Measurements from ENCODE around the gene FYCO1.

DNA sequence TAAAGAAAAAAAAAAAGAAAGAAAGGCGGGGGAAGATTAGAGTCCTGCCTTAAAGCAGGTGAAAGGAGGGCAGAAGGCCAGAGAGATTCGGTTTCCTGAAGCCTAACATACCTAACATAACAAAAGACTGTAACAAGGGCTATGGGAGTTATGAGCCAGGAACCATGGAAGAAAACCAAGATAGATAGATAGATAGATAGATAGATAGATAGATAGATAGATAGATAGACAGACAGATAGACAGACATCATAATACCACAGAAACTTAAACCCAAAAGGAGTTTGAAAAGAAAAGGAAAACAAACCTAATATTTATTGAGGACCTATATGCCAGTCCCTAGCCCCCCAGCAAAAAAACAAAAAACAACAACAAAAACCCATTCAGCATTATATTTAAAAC lies 2.3 kb upstream of the FYCO1 start:
- TF ChIP-seq, protein P1, sequence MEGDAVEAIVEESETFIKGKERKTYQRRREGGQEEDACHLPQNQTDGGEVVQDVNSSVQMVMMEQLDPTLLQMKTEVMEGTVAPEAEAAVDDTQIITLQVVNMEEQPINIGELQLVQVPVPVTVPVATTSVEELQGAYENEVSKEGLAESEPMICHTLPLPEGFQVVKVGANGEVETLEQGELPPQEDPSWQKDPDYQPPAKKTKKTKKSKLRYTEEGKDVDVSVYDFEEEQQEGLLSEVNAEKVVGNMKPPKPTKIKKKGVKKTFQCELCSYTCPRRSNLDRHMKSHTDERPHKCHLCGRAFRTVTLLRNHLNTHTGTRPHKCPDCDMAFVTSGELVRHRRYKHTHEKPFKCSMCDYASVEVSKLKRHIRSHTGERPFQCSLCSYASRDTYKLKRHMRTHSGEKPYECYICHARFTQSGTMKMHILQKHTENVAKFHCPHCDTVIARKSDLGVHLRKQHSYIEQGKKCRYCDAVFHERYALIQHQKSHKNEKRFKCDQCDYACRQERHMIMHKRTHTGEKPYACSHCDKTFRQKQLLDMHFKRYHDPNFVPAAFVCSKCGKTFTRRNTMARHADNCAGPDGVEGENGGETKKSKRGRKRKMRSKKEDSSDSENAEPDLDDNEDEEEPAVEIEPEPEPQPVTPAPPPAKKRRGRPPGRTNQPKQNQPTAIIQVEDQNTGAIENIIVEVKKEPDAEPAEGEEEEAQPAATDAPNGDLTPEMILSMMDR (conservative IDR thresholded peaks at IDR 0.05) = no peak
- no peak for TF ChIP-seq EZH2 (IDR thresholded peaks at IDR 0.05; ENCODE audit: low read depth)
